HG03135 (cell line): ENCODE data around the gene QRFPR.
"Not testable (repeated sequence)": the region's sequence is repeated elsewhere in the genome, so short reads cannot be mapped to it uniquely, and the experiment has no call there.

Experiments used
- ATAC-seq: cut with Tn5 transposase; IDR thresholded peaks from one replicate; pipeline ENCODE4 v1.9.1; 2021; ENCODE audit warnings: mild to moderate bottlenecking, moderate library complexity; ENCODE audit not compliant: unreplicated experiment

Gene QRFPR

GRCh38 chr4:121340247-121340646, 40.6 kb downstream of the QRFPR start:
- no peak for ATAC-seq

GRCh38 chr4:121339824-121340223, 41.0 kb downstream of the QRFPR start:
- no peak for ATAC-seq

GRCh38 chr4:121339307-121339706, 41.5 kb downstream of the QRFPR start:
- ATAC-seq, result no peak

- ATAC-seq, result no peak
These were observed 42.3 kb downstream of the QRFPR start for GRCh38 chr4:121338518-121338917.

GRCh38 chr4:121336706-121337105, 44.1 kb downstream of the QRFPR start:
- no peak for ATAC-seq

GRCh38 chr4:121330180-121330665, 50.6 kb downstream of the QRFPR start:
- ATAC-seq, result no peak

- no peak for ATAC-seq
These were observed 54.2 kb downstream of the QRFPR start for GRCh38 chr4:121326597-121326996.

- no peak for ATAC-seq
These were observed 56.5 kb downstream of the QRFPR start for GRCh38 chr4:121324331-121324730.

GRCh38 chr4:121321466-121321865, 59.4 kb downstream of the QRFPR start:
- ATAC-seq, result no peak

- ATAC-seq, result no peak
These were observed 64.7 kb downstream of the QRFPR start for GRCh38 chr4:121316091-121316490.

- not testable (repeated sequence) for ATAC-seq
These were observed 67.4 kb downstream of the QRFPR start for GRCh38 chr4:121313430-121313829.

GRCh38 chr4:121308828-121309227, 72.0 kb downstream of the QRFPR start:
- ATAC-seq, result no peak

GRCh38 chr4:121308328-121308663, 72.5 kb downstream of the QRFPR start:
- ATAC-seq, result no peak

GRCh38 chr4:121307445-121308327, 73.1 kb downstream of the QRFPR start:
- peak; percentile 89 for ATAC-seq

- ATAC-seq, result no peak
These were observed 73.9 kb downstream of the QRFPR start for GRCh38 chr4:121306931-121307330.

- ATAC-seq, result no peak
These were observed 75.9 kb downstream of the QRFPR start for GRCh38 chr4:121304893-121305292.

- ATAC-seq, result no peak
These were observed 81.5 kb downstream of the QRFPR start for GRCh38 chr4:121299367-121299766.

- no peak for ATAC-seq
These were observed 97.5 kb downstream of the QRFPR start for GRCh38 chr4:121283319-121283718.

- no peak for ATAC-seq
These were observed 100.4 kb downstream of the QRFPR start for GRCh38 chr4:121280425-121280824.

GRCh38 chr4:121278811-121279368, 101.9 kb downstream of the QRFPR start:
- ATAC-seq, result peak; percentile 90
